NCI-H1092 treated with DMSO at 0.1 percent for 48 hours (cell line): ENCODE data around the gene DNM1L.
A peak's percentile ranks its signal among the peaks of the same experiment; 100 is the strongest.
"Not testable (repeated sequence)": the region's sequence is repeated elsewhere in the genome, so short reads cannot be mapped to it uniquely, and the experiment has no call there.

Source experiments
- DNase-seq: peaks from one replicate; lab custom pipeline; 2025; lab: John Stamatoyannopoulos, UW

Gene DNM1L

DNA sequence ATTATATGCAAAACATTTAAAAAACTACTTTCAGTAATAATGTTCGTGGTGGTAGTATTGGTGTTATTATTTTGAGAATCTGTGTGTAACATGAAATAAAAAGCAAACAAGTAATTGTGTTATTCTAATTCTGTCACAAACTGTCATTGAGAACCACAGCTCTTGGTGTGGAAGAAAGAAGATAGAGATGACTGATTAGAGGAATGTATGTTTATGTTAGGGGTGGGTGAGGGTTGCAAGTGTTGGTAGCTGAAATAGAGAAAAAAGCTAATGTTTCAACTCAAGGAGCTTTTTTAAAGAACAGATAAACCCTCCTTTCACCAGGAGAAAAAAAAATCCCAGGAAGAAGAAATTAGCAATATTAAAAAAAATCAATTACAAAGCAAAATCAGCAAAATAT, 18.3 kb downstream of the DNM1L start:
- DNase-seq, result no peak

DNA sequence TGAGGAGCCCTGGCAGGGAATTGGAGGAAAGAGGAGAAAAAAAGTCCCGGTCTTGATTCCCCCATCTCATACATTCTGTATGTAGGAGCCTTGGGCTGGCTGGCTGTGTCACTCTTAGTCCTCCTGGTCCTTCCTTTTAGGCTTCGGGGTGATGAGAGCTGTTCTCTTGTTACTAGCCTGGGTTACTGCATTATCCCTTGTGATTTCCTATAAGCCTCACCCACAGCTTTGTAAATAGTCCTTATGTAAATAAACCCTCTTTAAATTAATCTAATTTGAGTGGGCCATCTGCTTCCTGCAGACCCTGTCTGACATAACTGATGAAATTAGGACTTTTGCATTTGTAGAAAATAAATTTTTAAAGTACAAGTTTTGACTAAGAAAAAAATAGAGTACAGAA, 19.2 kb downstream of the DNM1L start:
- peak; percentile 64 for DNase-seq

DNA sequence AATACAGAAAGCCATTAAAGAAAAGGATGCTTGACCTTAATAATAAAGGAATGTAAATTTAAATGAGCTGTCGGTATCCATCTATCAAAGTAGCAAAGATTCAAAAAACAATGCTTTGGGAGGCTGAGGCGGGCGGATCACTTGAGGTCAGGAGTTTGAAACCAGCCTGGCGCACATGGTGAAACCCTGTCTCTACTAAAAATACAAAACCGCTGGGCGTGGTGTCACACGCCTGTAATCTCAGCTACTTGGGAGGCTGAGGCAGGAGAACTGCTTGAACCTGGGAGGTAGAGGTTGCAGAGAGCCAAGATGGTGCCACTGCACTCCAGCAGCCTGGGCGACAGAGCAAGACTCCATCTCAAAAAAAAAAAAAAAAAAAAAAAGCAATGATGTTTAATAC, 20.3 kb downstream of the DNM1L start:
- not testable (repeated sequence) for DNase-seq

DNA sequence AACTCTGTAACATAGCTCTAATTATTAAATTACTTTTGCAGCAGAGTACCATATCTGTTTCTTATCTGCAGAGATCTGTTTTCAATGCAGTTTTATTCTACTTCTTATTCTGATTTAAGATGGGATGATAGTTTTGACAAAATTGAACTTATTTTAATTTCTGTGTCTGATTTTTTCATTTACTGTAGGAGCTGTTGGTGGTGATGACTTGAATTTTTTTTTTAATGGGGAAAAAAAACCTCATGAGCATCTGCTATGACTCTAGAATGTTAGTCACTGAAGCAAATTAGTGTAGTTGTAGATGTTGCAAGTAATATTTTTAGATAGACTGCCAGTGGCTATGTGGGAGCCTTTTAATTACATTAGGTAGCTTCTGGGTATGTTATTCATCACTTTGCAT, 23.4 kb downstream of the DNM1L start:
- DNase-seq, result no peak

DNA sequence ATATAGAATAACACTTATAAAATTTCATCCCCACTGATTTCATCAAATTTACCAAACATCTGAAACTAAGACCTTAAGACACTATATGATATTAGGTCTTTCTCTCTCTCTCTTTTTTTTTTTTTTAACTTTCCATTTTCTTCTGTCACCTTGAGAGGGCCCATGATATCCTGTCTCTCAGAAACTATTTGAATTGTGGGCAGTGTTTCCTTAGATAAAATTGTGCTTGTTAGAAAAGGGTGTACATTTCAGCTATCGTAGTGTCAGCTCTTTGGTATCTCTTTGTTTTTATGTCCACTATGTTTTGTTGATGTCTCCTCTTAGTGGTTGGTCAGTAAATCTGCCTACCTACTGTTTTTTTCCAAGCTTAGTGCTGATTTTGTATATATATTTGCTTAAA, 23.8 kb downstream of the DNM1L start:
- DNase-seq, result no peak

- DNase-seq, result no peak
Measured at GRCh38 chr12:32705783-32706182, 26.7 kb downstream of the DNM1L start.

- no peak for DNase-seq
Measured at GRCh38 chr12:32706335-32707024, 27.4 kb downstream of the DNM1L start.

DNA sequence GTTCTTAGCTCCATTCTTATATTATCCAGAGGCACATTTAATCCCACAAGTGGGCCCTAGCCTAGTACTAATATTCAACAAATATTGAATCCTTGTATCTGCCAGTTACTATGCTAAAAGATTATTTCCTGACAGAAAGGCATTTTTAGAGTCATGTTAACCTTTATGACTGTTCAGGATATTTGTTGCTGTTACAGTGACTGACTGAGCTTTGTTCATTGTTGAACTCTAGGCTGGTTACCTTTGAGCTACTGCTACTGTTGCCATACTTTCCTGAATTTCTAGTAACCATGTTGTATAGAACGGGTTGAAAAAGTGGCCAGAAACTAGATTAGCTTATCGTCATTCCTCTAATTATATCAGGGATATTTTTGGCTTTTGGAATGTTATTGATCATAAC, 29.8 kb downstream of the DNM1L start:
- no peak for DNase-seq

- DNase-seq, result no peak
Measured at GRCh38 chr12:32714772-32715171, 35.7 kb downstream of the DNM1L start.

DNA sequence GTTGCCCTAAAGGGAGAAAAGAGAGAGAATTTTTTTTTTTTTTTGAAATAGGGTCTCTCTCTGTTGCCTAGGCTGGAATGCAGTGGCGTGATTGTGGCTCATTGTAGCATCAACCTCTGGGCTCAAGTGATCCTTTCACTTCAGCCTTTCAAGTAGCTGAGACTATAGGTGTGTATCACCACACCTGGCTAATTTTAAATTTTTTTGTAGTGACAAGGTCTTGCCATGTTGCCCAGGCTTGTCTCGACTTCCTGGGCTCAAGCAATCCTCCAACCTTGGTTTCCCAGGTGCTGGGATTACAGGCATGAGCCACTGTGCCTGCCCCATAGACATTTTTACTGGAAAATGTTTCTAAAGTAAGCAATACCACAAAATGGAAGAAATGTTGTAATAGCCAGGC, 39.8 kb downstream of the DNM1L start:
- no peak for DNase-seq

DNA sequence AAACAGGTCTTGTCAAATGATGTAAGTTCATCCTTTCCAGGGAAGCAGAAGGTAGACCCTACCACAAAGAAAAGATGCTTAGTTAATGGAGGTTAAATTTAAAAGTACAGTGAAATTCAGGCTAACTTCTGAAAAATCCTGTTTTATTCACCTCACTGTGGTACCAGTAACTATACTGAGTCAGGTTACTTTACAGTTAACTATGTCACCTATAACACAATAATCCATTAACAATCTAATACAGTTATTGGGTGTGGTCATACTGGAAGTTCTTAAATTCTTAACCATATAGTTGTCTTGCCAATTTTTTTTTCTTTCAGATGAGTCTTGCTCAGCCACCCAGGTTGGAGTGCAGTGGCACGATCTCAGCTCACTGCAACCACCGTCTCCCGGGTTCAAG, 46.2 kb downstream of the DNM1L start:
- not testable (repeated sequence) for DNase-seq

DNA sequence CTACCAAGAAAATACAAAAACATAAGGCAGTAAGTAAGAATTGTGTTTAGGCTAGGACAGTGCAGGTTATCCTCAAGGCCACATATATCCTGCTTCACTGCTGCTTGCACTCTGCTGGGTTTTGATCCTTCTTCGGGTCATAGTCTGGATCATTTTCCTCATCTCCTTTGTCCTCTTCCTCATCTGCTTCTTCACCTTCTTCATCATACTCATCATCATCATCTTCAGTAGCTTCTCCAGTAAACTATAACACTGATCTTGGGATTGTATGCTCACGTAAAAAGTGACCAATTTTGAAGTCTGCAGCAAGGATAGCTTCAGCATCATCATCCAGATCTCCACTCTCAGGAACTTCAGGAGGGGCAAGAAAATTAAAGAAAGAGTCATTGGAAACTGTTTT, 47.2 kb downstream of the DNM1L start:
- DNase-seq, result no peak

- no peak for DNase-seq
Measured at GRCh38 chr12:32727237-32727636, 48.1 kb downstream of the DNM1L start.

DNA sequence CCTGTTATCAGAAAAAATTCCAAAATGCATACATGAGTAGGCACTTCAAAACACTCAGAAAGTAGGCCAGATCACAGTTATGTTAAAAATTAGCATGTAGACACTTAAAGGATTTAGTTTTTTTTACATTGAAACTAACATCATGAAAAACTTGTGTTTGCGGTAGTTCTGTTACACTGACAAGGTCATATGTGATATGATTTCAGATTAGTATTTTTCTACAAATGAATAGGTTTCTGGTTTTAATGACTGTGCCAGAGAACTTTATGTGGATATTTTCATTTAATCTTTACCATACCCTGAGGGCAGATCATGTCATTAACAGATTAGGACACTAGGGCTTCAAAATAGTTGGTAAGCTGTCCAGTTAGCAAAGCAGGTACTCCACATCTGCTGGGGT, 55.9 kb downstream of the DNM1L start:
- DNase-seq, result no peak

- DNase-seq, result no peak
Measured at GRCh38 chr12:32736445-32736844, 57.3 kb downstream of the DNM1L start.

- no peak for DNase-seq
Measured at GRCh38 chr12:32737715-32738114, 58.6 kb downstream of the DNM1L start.

GRCh38 chr12:32739279-32739678, 60.2 kb downstream of the DNM1L start:
- DNase-seq, result no peak

DNA sequence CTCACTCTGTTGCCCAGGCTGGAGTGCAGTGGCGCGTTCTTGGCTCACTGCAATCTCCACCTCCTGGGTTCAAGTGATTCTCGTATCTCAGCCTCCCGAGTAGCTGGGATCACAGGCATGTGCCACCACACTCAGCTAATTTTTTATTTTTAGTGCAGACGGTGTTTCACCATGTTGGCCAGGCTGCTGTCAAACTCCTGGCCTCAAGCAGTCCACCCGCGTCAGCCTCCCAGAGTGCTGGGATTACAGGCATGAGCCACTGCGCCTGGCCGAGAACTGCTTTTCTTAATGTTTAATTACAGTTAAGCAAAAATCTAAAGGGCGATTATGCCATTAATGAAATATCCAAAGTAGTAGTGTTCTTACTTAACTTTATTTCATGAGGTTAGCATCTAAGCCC, 63.0 kb downstream of the DNM1L start:
- no peak for DNase-seq

GRCh38 chr12:32743264-32743663, 64.2 kb downstream of the DNM1L start:
- DNase-seq, result no peak

DNA sequence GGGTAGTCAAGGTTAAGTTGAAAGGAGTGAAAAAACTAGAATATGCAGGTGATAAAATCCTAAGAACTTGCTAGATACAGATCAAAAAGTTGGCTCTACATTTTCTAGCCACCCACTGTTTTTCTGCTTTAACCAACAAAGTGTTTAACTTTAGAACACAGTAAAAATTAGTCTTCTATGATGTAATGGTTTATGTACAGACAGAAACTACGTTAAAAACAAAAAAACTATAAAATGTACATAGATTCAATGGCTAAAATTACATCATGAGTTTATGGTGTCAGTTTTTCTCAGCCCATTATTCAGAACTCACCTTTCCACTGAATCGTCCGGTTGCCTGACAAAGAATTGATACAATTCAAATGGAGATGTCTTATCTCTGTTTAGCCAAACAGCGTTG, 74.5 kb downstream of the DNM1L start:
- no peak for DNase-seq

DNA sequence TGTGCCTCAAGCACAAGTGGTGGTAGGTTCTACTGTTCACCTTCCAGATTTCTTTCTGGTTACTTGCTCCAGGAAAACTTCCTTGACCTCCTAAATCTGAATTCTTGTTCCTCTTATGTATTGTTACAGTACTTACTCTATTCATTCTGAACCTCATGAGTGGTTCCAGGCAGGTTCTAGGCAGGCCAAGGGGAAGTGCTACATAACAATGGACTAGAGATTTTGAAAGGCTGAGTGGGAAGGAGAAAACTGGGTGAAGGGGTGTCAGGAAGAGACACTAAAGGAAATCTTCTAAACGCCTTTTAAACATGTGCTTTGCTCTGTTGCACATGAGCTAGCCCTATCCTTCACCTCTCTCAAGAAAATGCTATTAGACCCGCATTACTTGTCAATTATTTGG, 75.0 kb downstream of the DNM1L start:
- no peak for DNase-seq

- DNase-seq, result peak; percentile 72
Measured at GRCh38 chr12:32755051-32755653, 76.1 kb downstream of the DNM1L start.

GRCh38 chr12:32755654-32756475, 76.8 kb downstream of the DNM1L start, which contains the start of gene YARS2:
Gene YARS2 (minus strand): TSS chr12:32755897. CDS start chr12:32755874, 23 bp downstream.
- DNase-seq, result peak; percentile 97
